ENCODE data around the gene RPL7L1.
A peak's percentile ranks its signal among the peaks of the same experiment; 100 is the strongest.

The RPL7L1 gene

GRCh38 chr6:42921801-42922200 lies 42.4 kb downstream of the RPL7L1 start:
- Histone ChIP-seq H3K4me3 (ENCODE audit: insufficient read length, low read depth) (no peak overlapping the region), H3K9ac (ENCODE audit: insufficient read length, low read depth) (no peak overlapping the region), H3K27me3 (ENCODE audit: insufficient read depth, insufficient read length) (no peaks in the 10 kb centered on the region), H3K9me3 (ENCODE audit: insufficient read depth, low read length) (no peaks in the 10 kb centered on the region), H3K36me3 (ENCODE audit: insufficient read depth, insufficient read length, low read length) (no peaks in the 10 kb centered on the region), H3K4me1 (ENCODE audit: insufficient read depth, insufficient read length) (peaks cover 2% of the 10 kb centered on the region)
- no peak for TF ChIP-seq YY1 (IDR thresholded peaks at IDR 0.05; ENCODE audit: insufficient read depth, insufficient read length)
- TF ChIP-seq SUZ12 (IDR thresholded peaks at IDR 0.05; ENCODE audit: extremely low read depth, insufficient read depth, insufficient read length): no peak
- no peak for TF ChIP-seq ZNF274 (IDR thresholded peaks at IDR 0.05; ENCODE audit: low read depth, low read length)
- no peak for DNase-seq (ENCODE audit: low read depth, low spot score)

- Histone ChIP-seq H3K4me1 (ENCODE audit: insufficient read depth, insufficient read length) (peaks cover 2% of the 10 kb centered on the region), H3K4me3 (ENCODE audit: insufficient read length, low read depth) (no peak overlapping the region), H3K27me3 (ENCODE audit: insufficient read depth, insufficient read length) (no peaks in the 10 kb centered on the region), H3K36me3 (ENCODE audit: insufficient read depth, insufficient read length, low read length) (no peaks in the 10 kb centered on the region), H3K9me3 (ENCODE audit: insufficient read depth, low read length) (no peaks in the 10 kb centered on the region), H3K9ac (ENCODE audit: insufficient read length, low read depth) (no peak overlapping the region)
- TF ChIP-seq YY1 (IDR thresholded peaks at IDR 0.05; ENCODE audit: insufficient read depth, insufficient read length): no peak
- TF ChIP-seq ZNF274 (IDR thresholded peaks at IDR 0.05; ENCODE audit: low read depth, low read length): no peak
- TF ChIP-seq SUZ12 (IDR thresholded peaks at IDR 0.05; ENCODE audit: extremely low read depth, insufficient read depth, insufficient read length): no peak
- no peak for DNase-seq (ENCODE audit: low read depth, low spot score)
These were observed 44.2 kb downstream of the RPL7L1 start for GRCh38 chr6:42923666-42924065.

GRCh38 chr6:42925248-42925857 lies 45.9 kb downstream of the RPL7L1 start:
- no peak overlapping the region for H3K4me3 ChIP-seq (ENCODE audit: insufficient read length, low read depth)
- H3K9me3 ChIP-seq (ENCODE audit: insufficient read depth, low read length): no peaks in the 10 kb centered on the region
- TF ChIP-seq ZNF274 (IDR thresholded peaks at IDR 0.05; ENCODE audit: low read depth, low read length) (no peak), YY1 (IDR thresholded peaks at IDR 0.05; ENCODE audit: insufficient read depth, insufficient read length) (no peak), SUZ12 (IDR thresholded peaks at IDR 0.05; ENCODE audit: extremely low read depth, insufficient read depth, insufficient read length) (no peak)
- no peaks in the 10 kb centered on the region for H3K27me3 ChIP-seq (ENCODE audit: insufficient read depth, insufficient read length)
- H3K9ac ChIP-seq (ENCODE audit: insufficient read length, low read depth): peak overlapping the region; percentile 21
- no peak for DNase-seq (ENCODE audit: low read depth, low spot score)
- H3K4me1 ChIP-seq (ENCODE audit: insufficient read depth, insufficient read length): peaks cover 2% of the 10 kb centered on the region
- no peaks in the 10 kb centered on the region for H3K36me3 ChIP-seq (ENCODE audit: insufficient read depth, insufficient read length, low read length)

GRCh38 chr6:42928986-42929820 lies 49.8 kb downstream of the RPL7L1 start, which contains the start of gene CNPY3:
CNPY3 (plus strand) TSS chr6:42929480; CDS start chr6:42929571, 91 bp downstream.
- peak; percentile 93 for DNase-seq (ENCODE audit: low read depth, low spot score)
- Histone ChIP-seq H3K36me3 (ENCODE audit: insufficient read depth, insufficient read length, low read length) (peaks cover 16% of the 10 kb centered on the region), H3K9ac (ENCODE audit: insufficient read length, low read depth) (peak within 1 kb of the TSS; percentile 88), H3K27me3 (ENCODE audit: insufficient read depth, insufficient read length) (no peaks in the 10 kb centered on the region), H3K4me1 (ENCODE audit: insufficient read depth, insufficient read length) (peaks cover 3% of the 10 kb centered on the region), H3K4me3 (ENCODE audit: insufficient read length, low read depth) (peak within 1 kb of the TSS; percentile 71), H3K9me3 (ENCODE audit: insufficient read depth, low read length) (no peaks in the 10 kb centered on the region)
- TF ChIP-seq YY1 (IDR thresholded peaks at IDR 0.05; ENCODE audit: insufficient read depth, insufficient read length) (peak; percentile 11), ZNF274 (IDR thresholded peaks at IDR 0.05; ENCODE audit: low read depth, low read length) (no peak)

- Histone ChIP-seq H3K4me1 (ENCODE audit: insufficient read depth, insufficient read length) (peaks cover 3% of the 10 kb centered on the region), H3K36me3 (ENCODE audit: insufficient read depth, insufficient read length, low read length) (peaks cover 23% of the 10 kb centered on the region), H3K9ac (ENCODE audit: insufficient read length, low read depth) (peak overlapping the region; percentile 88), H3K27me3 (ENCODE audit: insufficient read depth, insufficient read length) (no peaks in the 10 kb centered on the region), H3K4me3 (ENCODE audit: insufficient read length, low read depth) (peak overlapping the region; percentile 71), H3K9me3 (ENCODE audit: insufficient read depth, low read length) (no peaks in the 10 kb centered on the region)
- DNase-seq (ENCODE audit: low read depth, low spot score): peak; percentile 16
- TF ChIP-seq YY1 (IDR thresholded peaks at IDR 0.05; ENCODE audit: insufficient read depth, insufficient read length): no peak
- no peak for TF ChIP-seq SUZ12 (IDR thresholded peaks at IDR 0.05; ENCODE audit: extremely low read depth, insufficient read depth, insufficient read length)
- TF ChIP-seq ZNF274 (IDR thresholded peaks at IDR 0.05; ENCODE audit: low read depth, low read length): no peak
These were observed 50.5 kb downstream of the RPL7L1 start for GRCh38 chr6:42929821-42930360.

GRCh38 chr6:42932412-42932811 lies 53.0 kb downstream of the RPL7L1 start:
- Histone ChIP-seq H3K27me3 (ENCODE audit: insufficient read depth, insufficient read length) (no peaks in the 10 kb centered on the region), H3K9me3 (ENCODE audit: insufficient read depth, low read length) (no peaks in the 10 kb centered on the region), H3K4me3 (ENCODE audit: insufficient read length, low read depth) (no peak overlapping the region), H3K9ac (ENCODE audit: insufficient read length, low read depth) (no peak overlapping the region), H3K36me3 (ENCODE audit: insufficient read depth, insufficient read length, low read length) (peaks cover 45% of the 10 kb centered on the region), H3K4me1 (ENCODE audit: insufficient read depth, insufficient read length) (peaks cover 3% of the 10 kb centered on the region)
- TF ChIP-seq YY1 (IDR thresholded peaks at IDR 0.05; ENCODE audit: insufficient read depth, insufficient read length) (no peak), ZNF274 (IDR thresholded peaks at IDR 0.05; ENCODE audit: low read depth, low read length) (no peak), SUZ12 (IDR thresholded peaks at IDR 0.05; ENCODE audit: extremely low read depth, insufficient read depth, insufficient read length) (no peak)
- no peak for DNase-seq (ENCODE audit: low read depth, low spot score)

- no peaks in the 10 kb centered on the region for H3K27me3 ChIP-seq (ENCODE audit: insufficient read depth, insufficient read length)
- H3K36me3 ChIP-seq (ENCODE audit: insufficient read depth, insufficient read length, low read length): peaks cover 53% of the 10 kb centered on the region
- no peak for DNase-seq (ENCODE audit: low read depth, low spot score)
- no peak for TF ChIP-seq ZNF274 (IDR thresholded peaks at IDR 0.05; ENCODE audit: low read depth, low read length)
- TF ChIP-seq SUZ12 (IDR thresholded peaks at IDR 0.05; ENCODE audit: extremely low read depth, insufficient read depth, insufficient read length): no peak
- TF ChIP-seq YY1 (IDR thresholded peaks at IDR 0.05; ENCODE audit: insufficient read depth, insufficient read length): no peak
- no peak overlapping the region for H3K9ac ChIP-seq (ENCODE audit: insufficient read length, low read depth)
- peaks cover 3% of the 10 kb centered on the region for H3K4me1 ChIP-seq (ENCODE audit: insufficient read depth, insufficient read length)
- H3K4me3 ChIP-seq (ENCODE audit: insufficient read length, low read depth): no peak overlapping the region
- no peaks in the 10 kb centered on the region for H3K9me3 ChIP-seq (ENCODE audit: insufficient read depth, low read length)
These were observed 53.8 kb downstream of the RPL7L1 start for GRCh38 chr6:42933205-42933604.
